Prostate gland (tissue), 2 donors: Measurements from ENCODE around the gene C3orf70. TPM values are rescaled to one million over a fixed set of nuclear protein-coding genes. Genes with fewer than 3 reads are reported as not detected.

ENCODE experiments used
- DNase-seq: peaks from one replicate; pipeline ENCODE4 v3.0.0-alpha.2; 2019; ENCODE audit warnings: low spot score
- H3K27ac ChIP-seq, 2 donors: fragments of 200-600 bp; sonication (generic); 2 replicates each; pipeline ENCODE4 v1.5.1; 2017 to 2019
- H3K27me3 ChIP-seq: fragments of 200-600 bp; sonication (generic); replicated peaks from 2 replicates; pipeline ENCODE4 v1.5.1; 2019; ENCODE audit not compliant: insufficient read depth
- H3K36me3 ChIP-seq, 2 donors: fragments of 200-600 bp; sonication (generic); 1 replicate in 1 of 2; 2 replicates in 1 of 2; pipeline versions ENCODE4 v1.5.1 to v1.8.1; 2017 to 2019
- H3K4me1 ChIP-seq: fragments of 200-600 bp; sonication (generic); replicated peaks from 2 replicates; pipeline ENCODE4 v1.5.1; 2019
- H3K4me3 ChIP-seq, 2 donors: fragments of 200-600 bp; sonication (generic); 2 replicates each; pipeline ENCODE4 v1.5.1; 2017 to 2019
- H3K9me3 ChIP-seq: fragments of 200-600 bp; sonication (generic); 2 replicates; pipeline ENCODE4 v1.5.1; 2017
- CTCF ChIP-seq, 4 experiments: fragments of 200-600 bp in 2 of 4; fragments of 450-650 bp in 2 of 4; sonication (generic) in 2 of 4; IDR thresholded peaks; 1 replicate in 3 of 4; 2 replicates in 1 of 4; pipeline ENCODE4 v1.5.1; 2016 to 2019; ENCODE audit warnings: antibody characterized with exemption in 4 of 4, mild to moderate bottlenecking in 2 of 4, moderate library complexity in 2 of 4
- POLR2A ChIP-seq: fragments of 450-650 bp; IDR thresholded peaks from one replicate; pipeline ENCODE4 v1.6.1; 2016; ENCODE audit warnings: antibody characterized with exemption, mild to moderate bottlenecking
- POLR2AphosphoS5 ChIP-seq: sonication (generic); formaldehyde crosslinking; IDR thresholded peaks from one replicate; pipeline ENCODE4 v1.6.1; 2017; ENCODE audit warnings: antibody characterized with exemption
- WGBS: methylation state at CpG from one replicate; pipeline ENCODE4 v1.1.5; 2018; 5-methylcytosine and 5-hydroxymethylcytosine counted together
- intact Hi-C: fragments of 100-400 bp; cut with DNase I; formaldehyde crosslinking; loops from one replicate; pipeline ENCODE4 v1.14.2; 2022
- total RNA-seq, 2 donors: library from RNA; depleted of rRNA; stranded (reverse); fragments of >200 nt; gene quantifications; one replicate each; pipeline ENCODE4 v1.1.0, GENCODE V29; 2016

C3orf70 gene
- total RNA-seq, 2 donors from 2014 or later = 5.7 to 21.2 TPM

- Histone ChIP-seq H3K4me3 (no peak overlapping the region), H3K36me3 (no peaks in the 10 kb centered on the region), H3K27me3 (no peaks in the 10 kb centered on the region), H3K9me3 (no peaks in the 10 kb centered on the region), H3K27ac (no peak overlapping the region), H3K4me1 (no peaks in the 10 kb centered on the region)
- intact Hi-C loops = no loop called here
- DNase-seq = no peak
- 89% methylated on average over 4 of the region's 4 CpGs for WGBS
- TF ChIP-seq CTCF (IDR thresholded peaks at IDR 0.05) (no peak), POLR2A (no peak), POLR2AphosphoS5 (no peak)
Measured at GRCh38 chr3:185195652-185196051, 42.8 kb upstream of the C3orf70 start.

DNA sequence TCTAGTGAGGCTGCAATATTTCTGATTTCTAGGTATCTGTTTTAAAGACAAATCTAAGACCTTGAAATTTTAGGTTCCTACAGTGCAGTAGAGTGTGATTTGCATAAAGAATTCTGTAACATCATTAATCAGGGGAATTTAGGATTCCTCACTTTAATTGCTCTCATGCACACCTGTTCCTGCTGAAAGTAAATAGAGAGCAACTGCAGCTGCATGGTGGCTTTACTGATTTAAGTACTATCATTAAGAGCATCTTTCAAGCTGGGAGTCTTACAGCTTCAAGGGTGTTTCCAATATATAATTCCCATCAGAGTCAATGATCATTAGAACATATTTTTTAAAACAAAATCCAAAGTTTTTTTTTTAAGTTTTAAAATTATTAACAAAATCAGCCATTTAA, 36.0 kb upstream of the C3orf70 start:
- intact Hi-C loops = no loop called here
- no peaks in the 10 kb centered on the region for H3K4me1 ChIP-seq
- no peak for TF ChIP-seq POLR2AphosphoS5
- no peak for TF ChIP-seq CTCF (IDR thresholded peaks at IDR 0.05)
- TF ChIP-seq POLR2A = no peak
- no peaks in the 10 kb centered on the region for H3K36me3 ChIP-seq
- H3K27me3 ChIP-seq = no peaks in the 10 kb centered on the region
- H3K27ac ChIP-seq = no peak overlapping the region
- no peaks in the 10 kb centered on the region for H3K9me3 ChIP-seq
- DNase-seq = no peak
- H3K4me3 ChIP-seq = no peak overlapping the region

GRCh38 chr3:185187391-185187790, 34.5 kb upstream of the C3orf70 start:
- Histone ChIP-seq H3K4me3 (no peak overlapping the region), H3K4me1 (no peaks in the 10 kb centered on the region), H3K27ac (no peak overlapping the region), H3K27me3 (no peaks in the 10 kb centered on the region), H3K36me3 (no peaks in the 10 kb centered on the region), H3K9me3 (no peaks in the 10 kb centered on the region)
- DNase-seq = no peak
- intact Hi-C loops = no loop called here
- no peak for TF ChIP-seq POLR2AphosphoS5
- no peak for TF ChIP-seq POLR2A
- TF ChIP-seq CTCF (IDR thresholded peaks at IDR 0.05) = no peak
- 82% methylated on average over 2 of the region's 2 CpGs for WGBS

DNA sequence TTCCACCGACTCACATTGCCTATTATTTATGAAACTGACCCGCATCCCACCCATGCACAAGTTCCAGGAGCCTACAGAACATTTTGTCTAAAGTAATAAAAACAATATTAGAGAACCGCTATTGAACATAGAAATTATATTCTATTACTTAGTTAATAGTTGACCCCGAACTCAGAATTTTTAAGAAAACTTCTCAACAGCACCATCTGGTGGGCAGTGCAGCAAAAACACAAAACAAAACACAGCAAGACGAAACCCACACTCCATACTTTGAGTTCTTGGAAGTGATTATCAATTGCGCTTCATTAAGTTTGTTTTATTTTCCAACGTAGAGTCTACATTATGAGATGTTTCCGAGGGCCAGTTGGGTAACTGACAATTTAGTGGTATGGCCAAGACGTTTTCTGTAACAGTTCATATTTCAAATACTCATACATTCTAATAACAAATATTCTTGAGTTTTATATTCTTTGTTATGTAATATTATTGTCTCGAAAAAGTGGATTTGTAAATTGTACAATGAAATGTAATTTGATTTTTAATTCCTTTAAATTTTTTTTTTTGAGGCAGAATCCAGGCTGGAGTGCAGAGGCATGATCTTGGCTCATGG, 24.0 kb upstream of the C3orf70 start:
- 20% methylated on average over 10 of the region's 10 CpGs for WGBS
- Histone ChIP-seq H3K9me3 (no peaks in the 10 kb centered on the region), H3K36me3 (no peaks in the 10 kb centered on the region), H3K27ac (no peak overlapping the region), H3K27me3 (no peaks in the 10 kb centered on the region), H3K4me3 (no peak overlapping the region), H3K4me1 (no peaks in the 10 kb centered on the region)
- TF ChIP-seq POLR2A (no peak), POLR2AphosphoS5 (no peak), CTCF (IDR thresholded peaks at IDR 0.05) (peak; percentile 35 to 71 (median 58))
- DNase-seq = no peak
- intact Hi-C loops = loop anchor here (2.0 to 5.0 kb wide), 2 partner anchors 90 to 302 kb away; no protein-coding TSS in a partner anchor

DNA sequence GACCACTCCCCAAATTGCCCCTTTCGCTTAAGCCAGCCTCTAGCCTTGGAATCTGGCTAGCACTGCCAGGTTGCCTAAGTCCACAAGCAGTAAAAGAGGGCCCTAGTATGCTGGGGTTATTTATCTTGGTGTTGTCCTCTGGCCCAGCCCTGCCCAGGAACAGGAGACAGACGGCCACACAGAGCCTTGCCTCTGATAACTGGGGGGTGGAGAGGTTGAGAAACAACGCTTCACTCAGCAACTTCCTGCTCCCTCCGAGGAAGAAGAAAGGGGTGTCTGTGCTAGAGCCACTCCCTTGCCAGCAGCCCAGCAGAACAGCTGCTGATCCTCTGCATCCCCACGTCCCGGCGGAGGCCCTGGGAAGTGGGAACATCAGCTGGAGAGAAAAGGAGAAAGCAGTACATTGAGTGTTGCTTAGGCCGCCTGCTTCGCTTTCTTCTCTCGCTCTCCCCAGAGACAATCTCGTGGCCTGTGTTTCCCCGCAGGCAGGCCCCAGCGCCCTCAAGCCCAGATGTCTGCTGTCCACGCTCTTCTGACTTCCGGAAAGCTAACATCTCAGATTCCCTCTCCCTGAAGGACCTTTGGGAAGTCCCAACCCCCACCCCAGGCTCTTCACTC, 22.6 kb upstream of the C3orf70 start:
- no peak for DNase-seq
- TF ChIP-seq CTCF (IDR thresholded peaks at IDR 0.05) (no peak), POLR2AphosphoS5 (no peak), POLR2A (no peak)
- Histone ChIP-seq H3K4me1 (no peaks in the 10 kb centered on the region), H3K9me3 (no peaks in the 10 kb centered on the region), H3K27me3 (no peaks in the 10 kb centered on the region), H3K36me3 (no peaks in the 10 kb centered on the region), H3K4me3 (no peak overlapping the region), H3K27ac (peak overlapping the region in 1 of 2 donors; percentile 40)
- intact Hi-C loops = loop anchor here (5.0 kb wide), 1 partner anchor 88 kb away; no protein-coding TSS in a partner anchor
- 44% methylated on average over 15 of the region's 15 CpGs for WGBS
